Measurements from ENCODE around the gene WDR13. TPM values are rescaled to one million over a fixed set of nuclear protein-coding genes. Genes with fewer than 3 reads are reported as not detected.

Gene WDR13
- total RNA-seq, 1 donor from 2014 or later = 92.3 TPM

DNA sequence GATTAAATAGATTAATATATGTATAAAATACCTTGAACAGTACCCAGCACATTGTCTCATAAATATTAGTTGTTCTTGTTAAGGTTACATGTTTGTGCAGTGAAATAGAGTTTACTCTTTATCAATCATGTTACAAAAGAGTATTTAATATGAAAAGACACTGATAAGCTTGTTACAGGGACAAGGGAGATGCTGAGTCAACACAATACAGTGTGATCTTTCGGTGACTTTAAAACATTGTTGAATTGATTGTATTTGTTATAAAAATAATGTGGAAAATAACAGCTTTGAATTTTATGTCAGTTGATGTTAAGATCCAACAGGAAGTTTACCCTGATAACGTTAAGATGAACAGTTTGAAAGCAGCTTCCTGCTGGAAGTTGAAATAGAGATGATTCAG is 1.4 kb upstream of the WDR13 start:
- H3K27me3 Mint-ChIP-seq (ENCODE audit: low read depth) = no peaks in the 10 kb centered on the region
- H3K9me3 Mint-ChIP-seq (ENCODE audit: low read depth) = peaks cover 6% of the 10 kb centered on the region
- peaks cover 4% of the 10 kb centered on the region for H3K36me3 Mint-ChIP-seq (ENCODE audit: low read depth)
- H3K27ac Mint-ChIP-seq (ENCODE audit: unreplicated experiment) = no peak overlapping the region
- TF ChIP-seq, protein P1, sequence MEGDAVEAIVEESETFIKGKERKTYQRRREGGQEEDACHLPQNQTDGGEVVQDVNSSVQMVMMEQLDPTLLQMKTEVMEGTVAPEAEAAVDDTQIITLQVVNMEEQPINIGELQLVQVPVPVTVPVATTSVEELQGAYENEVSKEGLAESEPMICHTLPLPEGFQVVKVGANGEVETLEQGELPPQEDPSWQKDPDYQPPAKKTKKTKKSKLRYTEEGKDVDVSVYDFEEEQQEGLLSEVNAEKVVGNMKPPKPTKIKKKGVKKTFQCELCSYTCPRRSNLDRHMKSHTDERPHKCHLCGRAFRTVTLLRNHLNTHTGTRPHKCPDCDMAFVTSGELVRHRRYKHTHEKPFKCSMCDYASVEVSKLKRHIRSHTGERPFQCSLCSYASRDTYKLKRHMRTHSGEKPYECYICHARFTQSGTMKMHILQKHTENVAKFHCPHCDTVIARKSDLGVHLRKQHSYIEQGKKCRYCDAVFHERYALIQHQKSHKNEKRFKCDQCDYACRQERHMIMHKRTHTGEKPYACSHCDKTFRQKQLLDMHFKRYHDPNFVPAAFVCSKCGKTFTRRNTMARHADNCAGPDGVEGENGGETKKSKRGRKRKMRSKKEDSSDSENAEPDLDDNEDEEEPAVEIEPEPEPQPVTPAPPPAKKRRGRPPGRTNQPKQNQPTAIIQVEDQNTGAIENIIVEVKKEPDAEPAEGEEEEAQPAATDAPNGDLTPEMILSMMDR (IDR thresholded peaks at IDR 0.05) = no peak
- DNase-seq (ENCODE audit: low spot score) = no peak
- H3K4me3 Mint-ChIP-seq (ENCODE audit: unreplicated experiment) = no peak overlapping the region
- peaks cover 28% of the 10 kb centered on the region for H3K4me1 Mint-ChIP-seq (ENCODE audit: low read depth)

DNA sequence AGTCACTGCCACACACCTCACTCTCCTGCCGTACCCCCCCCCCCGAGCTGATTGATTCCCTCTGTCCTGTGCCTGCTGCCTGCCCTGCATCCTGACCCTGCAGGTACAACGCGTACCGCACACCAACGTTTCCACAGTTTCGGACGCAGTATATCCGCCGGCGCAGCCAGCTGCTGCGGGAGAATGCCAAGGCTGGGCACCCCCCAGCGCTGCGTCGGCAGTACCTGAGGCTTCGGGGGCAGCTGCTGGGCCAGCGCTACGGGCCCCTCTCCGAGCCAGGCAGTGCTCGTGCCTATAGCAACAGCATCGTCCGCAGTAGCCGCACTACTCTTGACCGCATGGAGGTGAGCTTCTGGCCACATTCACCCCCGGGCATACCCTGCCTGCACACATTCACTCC is 1.3 kb downstream of the WDR13 start:
- peaks cover 11% of the 10 kb centered on the region for H3K4me1 Mint-ChIP-seq (ENCODE audit: low read depth)
- peaks cover 6% of the 10 kb centered on the region for H3K9me3 Mint-ChIP-seq (ENCODE audit: low read depth)
- H3K36me3 Mint-ChIP-seq (ENCODE audit: low read depth) = peaks cover 9% of the 10 kb centered on the region
- H3K27ac Mint-ChIP-seq (ENCODE audit: unreplicated experiment) = peak overlapping the region; percentile 100
- no peak for DNase-seq (ENCODE audit: low spot score)
- peak overlapping the region; percentile 96 for H3K4me3 Mint-ChIP-seq (ENCODE audit: unreplicated experiment)
- H3K27me3 Mint-ChIP-seq (ENCODE audit: low read depth) = no peaks in the 10 kb centered on the region
- TF ChIP-seq, protein P1 (IDR thresholded peaks at IDR 0.05) = no peak

- no peak for DNase-seq (ENCODE audit: low spot score)
- Mint-ChIP-seq H3K4me1 (ENCODE audit: low read depth) (peaks cover 11% of the 10 kb centered on the region), H3K9me3 (ENCODE audit: low read depth) (peaks cover 6% of the 10 kb centered on the region), H3K27ac (ENCODE audit: unreplicated experiment) (no peak overlapping the region), H3K4me3 (ENCODE audit: unreplicated experiment) (no peak overlapping the region), H3K27me3 (ENCODE audit: low read depth) (no peaks in the 10 kb centered on the region), H3K36me3 (ENCODE audit: low read depth) (peaks cover 9% of the 10 kb centered on the region)
- TF ChIP-seq, protein P1 (IDR thresholded peaks at IDR 0.05) = no peak
Observed at GRCh38 chrX:48599341-48599740, 2.0 kb downstream of the WDR13 start.

DNA sequence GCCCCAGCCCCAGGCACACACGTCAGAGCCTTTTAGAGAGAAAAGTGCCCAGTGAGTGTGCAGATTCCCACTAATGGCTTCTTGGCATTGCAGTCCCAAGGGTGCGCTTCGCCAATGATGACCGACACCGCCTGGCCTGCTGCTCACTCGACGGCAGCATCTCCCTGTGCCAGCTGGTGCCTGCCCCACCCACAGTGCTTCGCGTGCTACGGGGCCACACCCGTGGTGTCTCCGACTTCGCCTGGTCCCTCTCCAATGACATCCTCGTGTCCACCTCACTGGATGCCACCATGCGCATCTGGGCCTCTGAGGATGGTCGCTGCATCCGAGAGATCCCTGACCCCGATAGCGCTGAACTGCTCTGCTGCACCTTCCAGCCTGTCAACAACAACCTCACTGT is 2.9 kb downstream of the WDR13 start:
- Mint-ChIP-seq H3K27me3 (ENCODE audit: low read depth) (no peaks in the 10 kb centered on the region), H3K4me1 (ENCODE audit: low read depth) (peaks cover 11% of the 10 kb centered on the region), H3K9me3 (ENCODE audit: low read depth) (peaks cover 7% of the 10 kb centered on the region), H3K4me3 (ENCODE audit: unreplicated experiment) (no peak overlapping the region), H3K27ac (ENCODE audit: unreplicated experiment) (no peak overlapping the region), H3K36me3 (ENCODE audit: low read depth) (peaks cover 9% of the 10 kb centered on the region)
- DNase-seq (ENCODE audit: low spot score) = no peak
- TF ChIP-seq, protein P1 (IDR thresholded peaks at IDR 0.05) = no peak

GRCh38 chrX:48601741-48602394 is 4.6 kb downstream of the WDR13 start:
- peaks cover 10% of the 10 kb centered on the region for H3K9me3 Mint-ChIP-seq (ENCODE audit: low read depth)
- peaks cover 11% of the 10 kb centered on the region for H3K4me1 Mint-ChIP-seq (ENCODE audit: low read depth)
- DNase-seq (ENCODE audit: low spot score) = no peak
- peaks cover 9% of the 10 kb centered on the region for H3K36me3 Mint-ChIP-seq (ENCODE audit: low read depth)
- no peaks in the 10 kb centered on the region for H3K27me3 Mint-ChIP-seq (ENCODE audit: low read depth)
- TF ChIP-seq, protein P1 (IDR thresholded peaks at IDR 0.05) = no peak
- no peak overlapping the region for H3K4me3 Mint-ChIP-seq (ENCODE audit: unreplicated experiment)
- H3K27ac Mint-ChIP-seq (ENCODE audit: unreplicated experiment) = no peak overlapping the region

All from chondrocyte (in vitro differentiated cells).